Right lobe of liver (tissue), 6 donors: ENCODE results near the gene SP140L. TPM values are rescaled to one million over a fixed set of nuclear protein-coding genes. Genes with fewer than 3 reads are reported as not detected.
"Not testable (repeated sequence)": the region's sequence is repeated elsewhere in the genome, so short reads cannot be mapped to it uniquely, and the experiment has no call there.

Experiments
- ATAC-seq, 4 donors: fragments of 200-7000 bp; cut with Tn5 transposase; one replicate each; pipeline ENCODE4 v1.9.1; 2020; ENCODE audit warnings: mild to moderate bottlenecking in 4 of 4, moderate library complexity in 4 of 4
- DNase-seq, 3 donors: peaks; one replicate each; pipeline ENCODE4 v3.0.0-alpha.2; 2020
- H3K27ac ChIP-seq, 3 donors: fragments of 200-600 bp; one replicate each; pipeline ENCODE4 v1.8.0; 2022
- H3K27me3 ChIP-seq, 2 donors: fragments of 200-600 bp; one replicate each; pipeline ENCODE4 v1.8.0; 2022
- H3K36me3 ChIP-seq, 4 donors: fragments of 200-600 bp; sonication (generic) in 1 of 4; one replicate each; pipeline versions ENCODE4 v1.5.1 to v1.8.0; 2017 to 2022; ENCODE audit warnings: control low read depth in 1 of 4
- H3K4me1 ChIP-seq, 4 donors: fragments of 200-600 bp; sonication (generic) in 1 of 4; one replicate each; pipeline versions ENCODE4 v1.5.1 to v1.8.0; 2017 to 2022; ENCODE audit warnings: control low read depth in 1 of 4
- H3K4me3 ChIP-seq, 3 donors: fragments of 200-600 bp; one replicate each; pipeline ENCODE4 v1.8.0; 2022
- H3K9me3 ChIP-seq, 4 donors: fragments of 200-600 bp; sonication (generic) in 1 of 4; one replicate each; pipeline versions ENCODE4 v1.5.1 to v1.8.0; 2017 to 2022; ENCODE audit warnings: control low read depth in 1 of 4
- CTCF ChIP-seq, 4 donors: fragments of 200-600 bp in 3 of 4; fragments of 450-650 bp in 1 of 4; IDR thresholded peaks; one replicate each; pipeline versions ENCODE4 v1.5.1 to v1.8.0; 2016 to 2022; ENCODE audit warnings: antibody characterized with exemption in 4 of 4, mild to moderate bottlenecking in 2 of 4
- POLR2A ChIP-seq: fragments of 450-650 bp; IDR thresholded peaks from one replicate; pipeline ENCODE4 v1.6.1; 2017; ENCODE audit warnings: antibody characterized with exemption, mild to moderate bottlenecking
- WGBS: methylation state at CpG from one replicate; pipeline ENCODE4 v1.1.6; 2018; ENCODE audit warnings: low coverage, low lambda C conversion rate; ENCODE audit not compliant: insufficient coverage; ENCODE audit errors: missing lambda C conversion rate; 5-methylcytosine and 5-hydroxymethylcytosine counted together
- intact Hi-C, 2 donors: fragments of 100-400 bp; cut with DNase I; formaldehyde crosslinking; loops; one replicate each; pipeline versions ENCODE4 v1.11.2 to v1.14.1; 2022
- total RNA-seq, 6 experiments: library from RNA; depleted of rRNA in 2 of 6; stranded (reverse); fragments of >200 nt in 2 of 6; fragmentation: NEBNext Ultra II Directional in 3 of 6; extraction: Animal tissue kit (Norgen Biotek cat#: 25700) in 3 of 6; gene quantifications; one replicate each; pipeline versions ENCODE4 v1.1.0 to v1.2.4, GENCODE V29; 2016 to 2023
- donor health status: DM: no; HTN: yes; CAD: no.
- donor health status: DM: no; HTN: no; CAD: no.
- donor health status: DM: no; HTN: no; CAD: no.
- donor health status: DM: no; HTN: yes; CAD: no.
- donor health status: DM: no; HTN: yes; CAD: no.

The SP140L gene
- total RNA-seq, 6 experiments from 2014 or later, result 6.6 to 17.9 (median 11.3) TPM

- no peak for ATAC-seq
- TF ChIP-seq CTCF (IDR thresholded peaks at IDR 0.05) (no peak), POLR2A (no peak)
- intact Hi-C loops, result no loop called here
- Histone ChIP-seq H3K9me3 (no peaks in the 10 kb centered on the region), H3K4me3 (no peak overlapping the region), H3K27me3 (no peaks in the 10 kb centered on the region), H3K27ac (no peak overlapping the region), H3K36me3 (peaks cover 0 to 2% (median 0%) of the 10 kb centered on the region in 4 donors), H3K4me1 (no peaks in the 10 kb centered on the region)
- DNase-seq, result no peak
- WGBS, result 85% methylated on average over 2 of the region's 2 CpGs
Observed at GRCh38 chr2:230435431-230435830, 108.4 kb downstream of the SP140L start.

- intact Hi-C loops, H3K36me3 ChIP-seq, H3K27me3 ChIP-seq, H3K27ac ChIP-seq, DNase-seq, H3K9me3 ChIP-seq, H3K4me3 ChIP-seq, ATAC-seq, H3K4me1 ChIP-seq: not testable (repeated sequence)
Observed at GRCh38 chr2:230439121-230439520, 112.1 kb downstream of the SP140L start.

GRCh38 chr2:230439590-230439989 lies 112.6 kb downstream of the SP140L start:
- WGBS, result 40% methylated on average over 2 of the region's 2 CpGs
- TF ChIP-seq POLR2A (no peak), CTCF (IDR thresholded peaks at IDR 0.05) (no peak)
- no peak for DNase-seq
- no peak overlapping the region for H3K27ac ChIP-seq
- no peak overlapping the region for H3K4me3 ChIP-seq
- ATAC-seq, result peak in 1 of 4 donors; percentile 22
- H3K4me1 ChIP-seq, result no peaks in the 10 kb centered on the region
- H3K27me3 ChIP-seq, result no peaks in the 10 kb centered on the region
- intact Hi-C loops, result no loop called here
- H3K9me3 ChIP-seq, result no peaks in the 10 kb centered on the region
- H3K36me3 ChIP-seq, result peaks cover 0 to 10% (median 3%) of the 10 kb centered on the region in 4 donors

- H3K36me3 ChIP-seq, result peaks cover 0 to 24% (median 4%) of the 10 kb centered on the region in 4 donors
- intact Hi-C loops, result no loop called here
- H3K4me3 ChIP-seq, result no peak overlapping the region
- ATAC-seq (peak; percentile 43 to 71 (median 52)), DNase-seq (no peak)
- no peaks in the 10 kb centered on the region for H3K4me1 ChIP-seq
- H3K9me3 ChIP-seq, result no peaks in the 10 kb centered on the region
- no peak for TF ChIP-seq CTCF (IDR thresholded peaks at IDR 0.05)
- TF ChIP-seq POLR2A, result no peak
- H3K27ac ChIP-seq, result no peak overlapping the region
- WGBS, result 57% methylated on average over 4 of the region's 4 CpGs
- H3K27me3 ChIP-seq, result no peaks in the 10 kb centered on the region
Observed at GRCh38 chr2:230441227-230441897, 114.4 kb downstream of the SP140L start.

GRCh38 chr2:230443541-230443940 lies 116.5 kb downstream of the SP140L start:
- intact Hi-C loops, result no loop called here
- Histone ChIP-seq H3K36me3 (peaks cover 0 to 42% (median 12%) of the 10 kb centered on the region in 4 donors), H3K4me3 (no peak overlapping the region), H3K4me1 (no peaks in the 10 kb centered on the region), H3K9me3 (no peaks in the 10 kb centered on the region), H3K27me3 (no peaks in the 10 kb centered on the region), H3K27ac (no peak overlapping the region)
- DNase-seq (no peak), ATAC-seq (no peak)
- no peak for TF ChIP-seq POLR2A
- TF ChIP-seq CTCF (IDR thresholded peaks at IDR 0.05), result no peak
- WGBS, result 77% methylated on average over 2 of the region's 2 CpGs
